Measurements from ENCODE around the gene PAGR1.
A peak's percentile ranks its signal among the peaks of the same experiment; 100 is the strongest.
"Not testable (repeated sequence)": the region's sequence is repeated elsewhere in the genome, so short reads cannot be mapped to it uniquely, and the experiment has no call there.

PAGR1 gene

DNA sequence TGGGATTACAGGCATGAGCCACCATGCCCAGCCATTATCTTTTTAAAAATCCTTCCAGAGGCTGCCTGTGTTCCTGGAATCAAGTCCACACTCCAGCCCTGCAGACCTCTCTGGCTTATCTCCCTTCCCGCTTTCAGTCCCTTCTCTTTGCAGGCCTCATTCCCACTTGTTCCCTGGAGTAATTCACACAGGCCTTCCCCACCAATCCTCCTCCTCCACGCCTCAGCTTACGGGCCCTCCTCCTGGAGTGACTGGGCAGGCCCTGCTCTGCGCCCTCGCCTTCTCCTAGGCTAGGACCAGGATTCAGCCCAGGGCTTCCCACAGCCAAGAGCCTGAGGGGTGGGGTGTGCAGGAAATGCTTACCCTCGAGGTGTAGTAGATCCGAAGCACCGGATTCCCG is 44.3 kb downstream of the PAGR1 start:
- no peak for DNase-seq (ENCODE audit: low read depth)
- H3K4me3 ChIP-seq (replicated peaks; ENCODE audit: low read depth, low read length), result no peak overlapping the region
- TF ChIP-seq, protein P1, sequence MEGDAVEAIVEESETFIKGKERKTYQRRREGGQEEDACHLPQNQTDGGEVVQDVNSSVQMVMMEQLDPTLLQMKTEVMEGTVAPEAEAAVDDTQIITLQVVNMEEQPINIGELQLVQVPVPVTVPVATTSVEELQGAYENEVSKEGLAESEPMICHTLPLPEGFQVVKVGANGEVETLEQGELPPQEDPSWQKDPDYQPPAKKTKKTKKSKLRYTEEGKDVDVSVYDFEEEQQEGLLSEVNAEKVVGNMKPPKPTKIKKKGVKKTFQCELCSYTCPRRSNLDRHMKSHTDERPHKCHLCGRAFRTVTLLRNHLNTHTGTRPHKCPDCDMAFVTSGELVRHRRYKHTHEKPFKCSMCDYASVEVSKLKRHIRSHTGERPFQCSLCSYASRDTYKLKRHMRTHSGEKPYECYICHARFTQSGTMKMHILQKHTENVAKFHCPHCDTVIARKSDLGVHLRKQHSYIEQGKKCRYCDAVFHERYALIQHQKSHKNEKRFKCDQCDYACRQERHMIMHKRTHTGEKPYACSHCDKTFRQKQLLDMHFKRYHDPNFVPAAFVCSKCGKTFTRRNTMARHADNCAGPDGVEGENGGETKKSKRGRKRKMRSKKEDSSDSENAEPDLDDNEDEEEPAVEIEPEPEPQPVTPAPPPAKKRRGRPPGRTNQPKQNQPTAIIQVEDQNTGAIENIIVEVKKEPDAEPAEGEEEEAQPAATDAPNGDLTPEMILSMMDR (IDR thresholded peaks at IDR 0.05; ENCODE audit: low read length, missing control alignments), result no peak

DNA sequence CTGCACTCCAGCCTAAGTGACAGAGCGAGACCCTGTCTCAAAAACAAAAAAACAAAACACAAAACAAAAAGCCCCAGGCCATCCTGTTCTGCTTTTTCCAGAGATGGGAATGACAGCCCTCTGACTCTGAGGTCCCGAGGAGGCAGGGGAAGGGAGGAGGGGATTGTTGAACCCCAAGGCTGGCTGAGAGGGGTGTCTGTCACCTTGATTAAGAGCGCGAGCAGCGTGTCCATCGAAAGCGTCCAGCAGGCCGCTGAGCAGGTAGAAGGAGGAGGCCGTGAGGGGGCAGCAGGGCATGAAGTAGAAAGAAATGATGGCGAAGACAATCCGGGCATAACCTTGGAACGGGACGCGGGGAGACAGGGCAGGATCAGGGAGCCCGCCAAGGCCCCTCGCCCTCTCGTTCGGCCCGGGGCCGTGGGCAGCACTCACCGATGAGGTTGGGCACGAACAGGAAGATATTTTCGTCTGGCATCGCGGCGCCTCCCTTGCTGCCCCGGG is 46.5 kb downstream of the PAGR1 start:
- DNase-seq (ENCODE audit: low read depth), result peak; percentile 17
- peak overlapping the region; percentile 85 for H3K4me3 ChIP-seq (replicated peaks; ENCODE audit: low read depth, low read length)
- TF ChIP-seq, protein P1 (IDR thresholded peaks at IDR 0.05; ENCODE audit: low read length, missing control alignments), result peak; percentile 18

DNA sequence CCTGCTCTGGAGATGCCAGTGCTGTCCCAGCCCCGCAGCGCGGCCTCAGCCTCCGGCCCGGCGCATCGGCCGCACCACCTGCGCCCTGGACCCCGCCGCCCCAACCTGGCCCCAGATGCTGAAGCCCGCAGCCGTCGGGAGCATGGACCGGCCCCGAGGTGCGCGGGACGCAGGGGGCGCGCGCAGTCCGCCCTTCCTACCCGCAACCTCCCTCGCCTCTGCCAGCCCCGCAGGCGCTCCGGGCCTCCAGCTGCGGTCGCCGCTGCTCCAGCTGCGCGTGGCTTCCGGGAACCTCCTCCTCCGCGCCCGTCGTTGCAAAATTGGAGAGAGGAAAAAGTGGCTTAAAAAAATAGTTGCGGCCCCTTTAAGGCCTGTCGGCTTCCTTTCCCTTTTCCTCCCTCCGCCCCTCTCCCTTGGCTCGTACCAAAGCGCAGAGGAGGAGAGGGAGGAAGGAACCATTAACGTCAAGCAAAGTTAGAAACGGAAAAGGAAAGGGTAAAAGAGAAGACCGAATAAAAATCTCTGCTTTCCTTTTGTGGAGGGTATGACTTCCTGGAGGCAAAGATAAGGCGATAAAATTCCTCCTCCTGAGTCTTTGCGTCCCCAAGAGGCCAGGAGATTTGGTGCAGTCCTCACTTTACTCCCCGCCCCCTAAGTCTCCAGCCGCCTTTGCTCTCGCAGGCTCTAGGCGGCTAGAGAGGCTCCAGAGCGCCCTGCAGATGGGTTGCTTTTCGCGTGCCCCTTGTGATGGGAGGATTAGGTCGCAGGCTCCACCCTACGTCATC is 47.1 kb downstream of the PAGR1 start, which contains the start of gene CDIPT:
TSS of gene CDIPT (minus strand) at position 343 of the 785 bp plus-strand sequence. CDS start 369 bp downstream, outside the sequence.
- H3K4me3 ChIP-seq (replicated peaks; ENCODE audit: low read depth, low read length), result peak within 1 kb of the TSS; percentile 85
- peak; percentile 99 for DNase-seq (ENCODE audit: low read depth)
- TF ChIP-seq, protein P1 (IDR thresholded peaks at IDR 0.05; ENCODE audit: low read length, missing control alignments), result peak; percentile 42

DNA sequence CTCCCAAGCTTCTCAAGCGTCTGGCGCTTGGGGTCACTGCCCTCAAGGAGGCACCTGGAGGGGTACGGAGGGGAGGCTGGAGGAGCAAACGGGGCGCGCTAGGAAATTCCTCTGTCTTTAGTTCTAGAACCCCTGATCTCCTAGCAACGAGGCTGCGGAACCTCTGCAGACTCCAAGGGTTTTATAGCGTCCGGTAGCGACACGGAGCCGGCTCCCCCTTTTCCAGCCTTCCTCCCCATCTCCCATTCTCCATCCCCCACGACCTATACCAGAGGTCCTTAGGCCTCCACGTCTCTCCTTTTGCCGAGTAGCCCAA is 47.7 kb downstream of the PAGR1 start:
- DNase-seq (ENCODE audit: low read depth), result no peak
- TF ChIP-seq, protein P1 (IDR thresholded peaks at IDR 0.05; ENCODE audit: low read length, missing control alignments), result no peak
- peak overlapping the region; percentile 85 for H3K4me3 ChIP-seq (replicated peaks; ENCODE audit: low read depth, low read length)

DNA sequence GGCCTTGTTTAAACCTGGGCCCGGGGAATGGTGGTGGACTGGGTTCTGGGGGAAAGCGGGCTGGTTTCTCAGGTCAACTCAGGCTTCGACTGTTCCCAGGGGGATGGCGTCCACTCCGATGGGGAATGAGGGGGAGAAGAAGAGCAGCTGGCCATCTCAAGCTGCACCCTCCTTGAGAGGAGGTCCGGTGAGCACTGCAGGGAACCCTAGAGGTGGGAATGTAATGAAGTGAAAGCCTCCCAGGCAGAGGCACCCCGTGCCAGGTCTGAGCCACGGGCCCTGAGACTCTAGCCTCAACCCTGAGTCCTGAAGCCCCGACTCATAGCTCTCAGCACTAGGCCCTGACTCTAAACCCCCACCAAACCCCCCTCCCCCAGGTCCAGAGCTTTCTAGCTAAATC is 48.3 kb downstream of the PAGR1 start:
- H3K4me3 ChIP-seq (replicated peaks; ENCODE audit: low read depth, low read length), result no peak overlapping the region
- no peak for DNase-seq (ENCODE audit: low read depth)
- TF ChIP-seq, protein P1 (IDR thresholded peaks at IDR 0.05; ENCODE audit: low read length, missing control alignments), result no peak

DNA sequence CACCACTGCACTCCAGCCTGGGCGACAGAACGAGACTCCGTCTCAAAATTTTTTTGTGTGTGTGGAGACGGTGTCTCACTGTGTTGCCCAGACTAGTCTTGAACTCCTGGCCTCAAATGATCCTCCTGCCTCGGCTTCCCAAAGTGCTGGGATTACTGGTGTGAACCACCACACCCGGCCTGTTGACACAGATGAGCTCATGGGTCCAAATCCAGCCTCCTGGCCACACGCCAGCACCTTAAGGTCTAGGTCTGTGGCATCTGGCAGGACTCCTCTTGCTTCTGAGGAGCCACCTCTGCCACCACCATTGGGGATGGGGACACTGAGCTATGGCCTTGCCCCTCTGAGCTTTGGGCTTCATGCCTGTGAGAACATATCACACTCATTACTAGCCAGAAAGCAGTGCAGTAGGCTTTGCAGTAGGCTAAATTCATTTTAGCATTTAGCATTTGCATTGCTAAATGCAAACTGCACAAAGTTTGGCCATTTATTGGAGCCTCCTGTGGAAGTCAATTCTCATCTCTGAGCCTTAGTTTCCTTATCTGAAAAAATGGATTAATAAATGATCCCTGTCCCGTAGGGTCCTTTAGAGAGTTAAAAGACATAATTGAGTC is 52.6 kb downstream of the PAGR1 start:
- no peak overlapping the region for H3K4me3 ChIP-seq (replicated peaks; ENCODE audit: low read depth, low read length)
- no peak for DNase-seq (ENCODE audit: low read depth)
- TF ChIP-seq, protein P1 (IDR thresholded peaks at IDR 0.05; ENCODE audit: low read length, missing control alignments), result no peak

DNA sequence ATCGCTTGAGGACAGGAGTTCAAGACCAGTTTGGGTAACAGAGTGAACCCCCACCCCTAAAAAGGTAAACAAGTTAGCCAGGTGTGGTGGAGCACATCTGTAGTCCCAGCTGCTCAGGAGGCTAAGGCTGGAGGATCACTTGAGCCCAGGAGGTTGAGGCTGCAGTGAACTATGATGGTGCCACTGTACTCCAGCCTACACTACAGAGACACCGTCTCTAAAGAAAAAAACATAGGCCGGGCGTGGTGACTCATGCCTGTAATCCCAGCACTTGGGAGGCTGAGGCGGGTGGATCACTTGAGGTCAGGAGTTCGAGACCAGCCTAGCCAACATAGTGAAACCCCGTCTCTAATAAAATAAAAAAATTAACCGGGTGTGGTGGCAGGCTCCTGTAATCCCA is 53.1 kb downstream of the PAGR1 start:
- not testable (repeated sequence) for H3K4me3 ChIP-seq (replicated peaks; ENCODE audit: low read depth, low read length); DNase-seq (ENCODE audit: low read depth)
